Measurements from ENCODE around the gene ADM2. TPM values are rescaled to one million over a fixed set of nuclear protein-coding genes. Genes with fewer than 3 reads are reported as not detected.

The ADM2 gene
- total RNA-seq, 2 donors from 2014 or later, result 4.0 to 4.2 TPM

- Mint-ChIP-seq H3K27me3 (ENCODE audit: insufficient read depth) (no peaks in the 10 kb centered on the region), H3K9me3 (no peaks in the 10 kb centered on the region), H3K27ac (no peak overlapping the region), H3K4me1 (peaks cover 10% of the 10 kb centered on the region), H3K4me3 (no peak overlapping the region), H3K36me3 (ENCODE audit: low read depth) (peaks cover 31% of the 10 kb centered on the region)
- no peaks in the 10 kb centered on the region for H3K27me3 ChIP-seq (ENCODE audit: control insufficient read depth, insufficient read depth, low read length, poor library complexity, severe bottlenecking)
- no peak overlapping the region for H3K9ac ChIP-seq (ENCODE audit: extremely low read depth, low read length, poor library complexity, severe bottlenecking)
- WGBS, 2 experiments (ENCODE audit: insufficient coverage in 1 of 2, insufficient read length in 1 of 2), result 83 to 90% methylated on average over 9 to 24 of the region's 24 CpGs
- no peaks in the 10 kb centered on the region for H3K9me3 ChIP-seq (ENCODE audit: control insufficient read depth, low read length)
- peaks cover 9% of the 10 kb centered on the region for H3K4me1 ChIP-seq (ENCODE audit: control insufficient read depth, insufficient read depth, low read length)
- no peak overlapping the region for H3K4me3 ChIP-seq (ENCODE audit: low read length)
- peaks cover 32% of the 10 kb centered on the region for H3K36me3 ChIP-seq (ENCODE audit: control insufficient read depth, insufficient read depth, low read length)
- H3K27ac ChIP-seq (ENCODE audit: low read depth, low read length), result no peak overlapping the region
- DNase-seq, result no peak
- no peak for TF ChIP-seq CTCF (conservative IDR thresholded peaks at IDR 0.05)
Observed at GRCh38 chr22:50467341-50467740, 14.0 kb upstream of the ADM2 start.

- no peaks in the 10 kb centered on the region for H3K9me3 Mint-ChIP-seq
- peaks cover 11% of the 10 kb centered on the region for H3K4me1 Mint-ChIP-seq
- no peak overlapping the region for H3K27ac Mint-ChIP-seq
- H3K36me3 Mint-ChIP-seq (ENCODE audit: low read depth), result peaks cover 29% of the 10 kb centered on the region
- H3K4me3 Mint-ChIP-seq, result no peak overlapping the region
- no peak for DNase-seq
- H3K27me3 Mint-ChIP-seq (ENCODE audit: insufficient read depth), result no peaks in the 10 kb centered on the region
- 91 to 93% methylated on average over 12 to 22 of the region's 22 CpGs for WGBS, 2 experiments (ENCODE audit: insufficient coverage in 1 of 2, insufficient read length in 1 of 2)
- Histone ChIP-seq H3K4me3 (ENCODE audit: low read length) (no peak overlapping the region), H3K36me3 (ENCODE audit: control insufficient read depth, insufficient read depth, low read length) (peaks cover 32% of the 10 kb centered on the region), H3K9ac (ENCODE audit: extremely low read depth, low read length, poor library complexity, severe bottlenecking) (no peak overlapping the region), H3K9me3 (ENCODE audit: control insufficient read depth, low read length) (no peaks in the 10 kb centered on the region), H3K4me1 (ENCODE audit: control insufficient read depth, insufficient read depth, low read length) (peaks cover 9% of the 10 kb centered on the region), H3K27me3 (ENCODE audit: control insufficient read depth, insufficient read depth, low read length, poor library complexity, severe bottlenecking) (no peaks in the 10 kb centered on the region), H3K27ac (ENCODE audit: low read depth, low read length) (no peak overlapping the region)
- TF ChIP-seq CTCF (conservative IDR thresholded peaks at IDR 0.05), result no peak
Observed at GRCh38 chr22:50467773-50468440, 13.4 kb upstream of the ADM2 start.

- H3K36me3 Mint-ChIP-seq (ENCODE audit: low read depth), result peaks cover 24% of the 10 kb centered on the region
- 92 to 100% methylated on average over 3 to 7 of the region's 8 CpGs for WGBS, 2 experiments (ENCODE audit: insufficient coverage in 1 of 2, insufficient read length in 1 of 2)
- no peak for DNase-seq
- Histone ChIP-seq H3K27ac (ENCODE audit: low read depth, low read length) (no peak overlapping the region), H3K9ac (ENCODE audit: extremely low read depth, low read length, poor library complexity, severe bottlenecking) (no peak overlapping the region), H3K4me1 (ENCODE audit: control insufficient read depth, insufficient read depth, low read length) (peaks cover 11% of the 10 kb centered on the region), H3K9me3 (ENCODE audit: control insufficient read depth, low read length) (no peaks in the 10 kb centered on the region), H3K4me3 (ENCODE audit: low read length) (no peak overlapping the region), H3K27me3 (ENCODE audit: control insufficient read depth, insufficient read depth, low read length, poor library complexity, severe bottlenecking) (no peaks in the 10 kb centered on the region), H3K36me3 (ENCODE audit: control insufficient read depth, insufficient read depth, low read length) (peaks cover 25% of the 10 kb centered on the region)
- no peak for TF ChIP-seq CTCF (conservative IDR thresholded peaks at IDR 0.05)
- no peaks in the 10 kb centered on the region for H3K27me3 Mint-ChIP-seq (ENCODE audit: insufficient read depth)
- H3K4me1 Mint-ChIP-seq, result peaks cover 17% of the 10 kb centered on the region
- H3K9me3 Mint-ChIP-seq, result no peaks in the 10 kb centered on the region
- H3K4me3 Mint-ChIP-seq, result no peak overlapping the region
- H3K27ac Mint-ChIP-seq, result no peak overlapping the region
Observed at GRCh38 chr22:50468626-50469025, 12.7 kb upstream of the ADM2 start.

Data from endodermal cell (in vitro differentiated cells).